Measurements from ENCODE around the gene HMX1.

The HMX1 gene

DNA sequence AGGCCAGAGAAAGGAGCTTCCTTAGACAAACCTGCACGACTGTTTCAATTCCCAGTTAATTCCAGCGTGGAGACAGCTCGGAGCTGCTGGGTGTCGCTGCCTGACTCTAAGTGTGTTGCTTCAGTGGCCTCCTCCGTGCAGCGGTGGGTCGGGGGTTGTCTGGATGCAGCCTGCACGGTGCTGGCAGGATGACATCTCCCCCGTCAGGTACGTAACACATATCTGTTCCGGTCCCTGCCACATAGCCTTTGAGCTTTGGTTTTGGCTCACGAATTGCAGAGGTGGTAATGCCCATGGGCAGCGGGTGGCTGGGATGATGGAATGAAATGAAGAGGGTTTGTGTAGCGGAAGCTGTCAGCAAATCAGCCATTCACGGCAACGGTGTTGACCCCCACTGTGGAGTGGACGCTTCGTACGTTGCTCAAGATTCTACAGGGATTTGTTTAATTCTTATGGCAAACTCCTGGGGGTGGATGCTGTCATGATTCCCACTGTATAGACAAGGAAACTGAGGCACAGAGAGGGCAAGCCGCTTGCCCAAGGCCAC, 33.7 kb upstream of the HMX1 start:
- FAIRE-seq (no peak), DNase-seq (ENCODE audit: insufficient read length, low spot score) (no peak)

DNA sequence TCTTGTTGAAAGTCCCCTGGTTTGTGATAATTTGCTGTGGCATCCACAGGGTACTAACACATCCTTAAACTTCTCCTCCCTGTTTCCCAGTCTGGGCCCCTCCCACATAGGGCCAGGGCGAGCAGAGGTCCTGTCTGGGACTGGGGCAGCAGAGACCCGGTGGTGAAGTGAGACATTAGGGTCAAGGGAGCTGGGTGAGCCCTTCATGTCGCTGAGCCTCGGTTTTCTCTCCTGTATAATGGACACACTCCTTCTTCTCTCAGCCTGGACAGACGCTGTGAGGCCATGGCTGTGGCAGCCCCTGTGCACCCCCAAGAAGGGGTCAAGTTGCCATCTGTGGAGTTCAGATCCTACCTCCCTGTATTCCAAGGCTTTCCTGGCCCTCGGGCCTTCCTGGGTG, 33.0 kb upstream of the HMX1 start:
- DNase-seq (ENCODE audit: insufficient read length, low spot score) (no peak), FAIRE-seq (no peak)
- no peak for TF ChIP-seq POLR2A (IDR thresholded peaks at IDR 0.05; ENCODE audit: low read depth, low read length)

More for the DNA sequence above, 33.7 kb upstream of the HMX1 start:
- no peak for TF ChIP-seq POLR2A (IDR thresholded peaks at IDR 0.05; ENCODE audit: low read depth, low read length)

DNA sequence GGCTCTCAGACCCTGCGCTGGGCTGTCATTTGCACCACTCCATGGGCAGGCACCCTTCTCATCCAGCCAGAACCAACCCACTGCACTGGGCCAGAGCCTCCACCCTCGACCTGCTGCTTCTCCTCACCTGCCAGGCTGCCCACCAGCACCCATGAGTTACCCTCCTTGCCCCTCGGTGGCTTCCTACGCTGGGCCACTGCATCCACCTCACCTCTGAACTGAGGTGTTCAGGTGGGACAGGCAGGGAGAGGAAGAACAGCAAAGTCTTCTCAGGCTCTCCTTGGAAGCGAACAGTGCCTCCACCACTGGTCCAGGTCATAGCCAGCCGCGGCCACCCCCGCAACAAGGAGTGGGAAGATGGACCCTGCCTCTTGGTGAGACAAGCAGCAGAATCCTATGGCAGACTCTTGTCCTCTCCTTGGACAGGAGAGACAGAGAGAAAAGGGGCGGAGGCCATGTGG, 32.4 kb upstream of the HMX1 start:
- no peak for FAIRE-seq
- TF ChIP-seq POLR2A (IDR thresholded peaks at IDR 0.05; ENCODE audit: low read depth, low read length): no peak
- DNase-seq (ENCODE audit: insufficient read length, low spot score): no peak

DNA sequence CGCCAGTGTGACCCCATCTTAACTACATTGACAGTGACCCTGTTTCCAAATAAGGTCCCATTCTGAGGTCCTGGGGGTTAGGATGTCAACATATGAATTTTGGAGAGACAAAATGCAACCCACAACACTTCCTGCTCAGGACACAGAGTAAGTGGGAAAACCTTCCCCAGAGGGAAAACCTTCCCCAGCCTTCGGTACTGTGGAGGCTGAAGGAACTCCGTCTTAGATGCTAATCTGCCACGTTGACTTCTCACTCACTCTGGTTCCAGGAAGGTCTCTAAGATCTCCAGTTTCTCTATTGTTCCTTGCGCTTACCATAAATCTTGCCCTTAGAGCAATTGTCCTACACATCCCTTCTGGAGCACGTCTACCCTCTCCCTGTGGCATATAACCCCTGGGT, 29.7 kb upstream of the HMX1 start:
- TF ChIP-seq POLR2A (IDR thresholded peaks at IDR 0.05; ENCODE audit: low read depth, low read length): no peak
- DNase-seq (ENCODE audit: insufficient read length, low spot score) (no peak), FAIRE-seq (no peak)

DNA sequence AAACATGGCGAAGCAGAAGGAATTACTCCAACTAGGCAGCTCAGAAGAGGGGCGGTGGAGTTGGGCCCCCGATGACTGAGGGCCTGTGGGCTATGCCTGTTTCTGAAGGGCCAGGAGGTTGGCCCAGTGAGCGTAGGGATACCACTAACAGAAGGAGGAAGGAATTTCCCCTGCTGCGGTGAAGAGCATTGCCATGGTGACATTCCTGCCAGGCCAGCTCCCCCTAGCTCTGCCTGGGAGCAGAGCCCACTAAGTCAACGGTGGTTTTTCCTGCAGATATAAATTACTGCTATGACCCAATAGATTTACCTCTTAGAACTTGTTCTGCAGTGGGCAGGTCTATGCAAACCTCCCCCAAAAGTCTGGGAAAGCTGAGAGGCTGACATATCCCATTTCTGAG, 28.9 kb upstream of the HMX1 start:
- TF ChIP-seq POLR2A (IDR thresholded peaks at IDR 0.05; ENCODE audit: low read depth, low read length): no peak
- no peak for FAIRE-seq
- DNase-seq (ENCODE audit: insufficient read length, low spot score): no peak

DNA sequence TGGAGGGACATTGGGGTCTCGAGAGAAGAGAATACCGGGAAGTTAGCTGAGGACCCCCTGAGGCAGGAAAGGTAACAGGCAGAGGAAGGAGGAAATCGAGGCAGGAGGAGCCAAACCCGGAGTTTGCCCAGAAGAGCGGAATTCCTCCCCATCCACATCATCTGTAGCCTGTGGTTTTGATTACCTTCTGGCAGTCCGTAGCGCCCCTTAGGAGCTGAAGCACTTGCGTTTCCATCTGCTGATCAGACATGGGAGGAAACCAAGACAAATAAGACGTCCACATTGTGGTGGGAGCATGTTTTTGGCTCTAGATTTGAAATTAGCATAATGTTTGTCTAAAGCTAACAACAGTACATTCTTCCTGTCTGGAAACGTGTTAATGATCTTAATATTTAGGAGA, 26.8 kb upstream of the HMX1 start:
- DNase-seq (ENCODE audit: insufficient read length, low spot score): no peak
- FAIRE-seq: no peak
- TF ChIP-seq POLR2A (IDR thresholded peaks at IDR 0.05; ENCODE audit: low read depth, low read length): no peak

DNA sequence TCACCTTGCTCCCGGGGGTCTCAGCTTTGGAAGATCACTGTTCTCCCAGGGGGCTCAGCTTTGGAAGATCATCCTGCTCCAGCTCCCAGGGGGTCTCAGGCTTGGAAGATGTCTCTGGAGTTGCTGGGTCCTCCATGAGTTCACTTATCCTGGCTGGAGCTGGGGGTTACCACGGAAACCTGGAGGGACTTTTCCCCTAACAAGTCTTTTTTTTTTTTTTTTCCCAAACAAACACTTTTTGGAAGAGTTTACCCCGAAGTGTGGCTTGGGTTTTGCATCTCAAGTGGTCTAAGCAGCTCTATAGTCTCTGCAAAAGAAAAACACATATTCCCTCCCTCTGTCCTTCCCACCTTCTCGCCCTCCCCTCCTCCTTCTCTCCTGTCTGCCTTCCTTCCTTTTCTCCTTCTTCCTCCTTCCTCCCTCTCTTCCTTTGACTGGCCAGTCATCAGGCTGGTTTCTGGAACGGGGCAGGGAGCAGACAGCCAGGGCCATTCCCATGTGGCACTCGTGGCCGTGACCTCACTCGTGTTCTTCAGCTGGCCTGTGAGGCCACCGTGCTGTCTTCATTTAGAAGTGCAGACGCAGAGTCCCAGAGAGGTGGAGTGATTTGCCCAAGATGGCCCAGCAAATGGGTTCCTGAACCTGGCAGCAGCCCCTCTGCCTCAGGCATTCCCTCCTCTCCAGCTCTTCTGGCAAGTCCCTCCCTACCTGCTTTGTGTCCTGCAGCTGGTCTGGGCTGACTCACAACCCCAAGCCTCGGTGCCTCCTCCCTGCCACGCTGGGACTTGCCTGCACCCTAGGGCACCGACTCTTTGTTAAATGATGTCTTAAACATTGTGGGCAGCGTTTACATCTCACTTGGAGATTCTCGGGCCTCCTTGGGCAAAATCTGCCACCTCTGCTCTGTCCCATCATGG, 25.9 kb upstream of the HMX1 start:
- no peak for TF ChIP-seq POLR2A (IDR thresholded peaks at IDR 0.05; ENCODE audit: low read depth, low read length)
- DNase-seq (ENCODE audit: insufficient read length, low spot score) (no peak), FAIRE-seq (no peak)

DNA sequence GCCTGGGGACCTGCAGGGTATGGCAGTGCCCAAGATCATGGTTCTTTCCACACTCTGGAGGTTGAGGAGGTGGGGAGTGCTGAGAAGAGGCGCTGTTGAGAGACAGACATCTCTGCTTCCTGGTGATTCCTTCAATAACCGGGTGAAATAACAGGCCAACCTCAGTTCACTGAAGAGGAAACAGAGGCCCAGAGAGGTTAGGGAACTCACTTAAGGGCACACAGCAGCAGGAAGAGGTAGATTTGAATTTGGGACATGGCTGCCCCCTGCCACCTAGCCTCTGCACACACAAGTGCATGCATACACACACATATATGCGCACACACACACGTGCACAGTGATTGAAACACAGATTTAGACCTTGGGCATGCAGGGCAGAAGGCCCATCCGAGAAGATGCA, 24.9 kb upstream of the HMX1 start:
- TF ChIP-seq POLR2A (IDR thresholded peaks at IDR 0.05; ENCODE audit: low read depth, low read length): no peak

DNA sequence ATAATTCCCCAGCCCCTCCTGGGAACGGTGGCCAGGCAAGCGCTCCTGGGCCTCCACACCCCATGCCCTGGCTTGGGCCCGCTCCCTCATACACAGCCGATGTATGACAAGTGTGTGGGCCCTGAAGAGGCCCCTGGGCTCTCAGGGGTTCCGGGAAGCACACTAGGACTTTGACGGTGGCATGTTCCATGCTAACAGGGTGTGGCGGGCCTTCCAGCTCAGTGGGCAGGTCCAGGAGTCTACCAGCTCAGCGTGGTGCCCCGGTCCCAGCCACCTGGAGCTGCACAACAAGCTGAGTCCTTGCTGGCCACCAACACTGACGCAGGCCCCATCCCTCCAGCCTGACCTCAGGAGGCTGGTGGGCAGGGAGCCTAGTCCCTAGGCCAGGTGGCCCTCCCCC, 24.4 kb upstream of the HMX1 start:
- no peak for TF ChIP-seq POLR2A (IDR thresholded peaks at IDR 0.05; ENCODE audit: low read depth, low read length)
- FAIRE-seq (no peak), DNase-seq (ENCODE audit: insufficient read length, low spot score) (no peak)

More for the DNA sequence above, 24.9 kb upstream of the HMX1 start:
- FAIRE-seq: no peak
- no peak for DNase-seq (ENCODE audit: insufficient read length, low spot score)

DNA sequence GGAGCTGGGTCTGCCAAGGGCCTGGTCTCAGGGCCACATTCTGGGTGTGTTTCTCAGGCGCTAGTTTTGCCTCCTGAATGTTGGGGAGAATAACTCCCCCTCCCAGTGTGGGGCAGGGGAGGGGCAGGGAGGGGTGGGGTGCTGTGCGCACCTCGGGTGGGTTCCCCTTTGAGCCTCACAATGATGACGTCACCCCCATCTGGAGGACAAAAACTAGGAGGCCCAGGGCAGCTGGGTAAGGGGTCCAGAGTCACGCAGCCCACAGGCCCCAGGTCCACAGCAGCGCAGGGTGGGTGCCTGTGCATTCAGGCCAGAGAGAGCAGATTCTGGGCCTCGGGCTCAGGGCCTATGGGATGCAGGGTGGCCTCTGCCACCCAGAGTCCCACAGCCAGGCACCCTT, 23.7 kb upstream of the HMX1 start:
- TF ChIP-seq POLR2A (IDR thresholded peaks at IDR 0.05; ENCODE audit: low read depth, low read length): no peak
- FAIRE-seq (no peak), DNase-seq (ENCODE audit: insufficient read length, low spot score) (no peak)

DNA sequence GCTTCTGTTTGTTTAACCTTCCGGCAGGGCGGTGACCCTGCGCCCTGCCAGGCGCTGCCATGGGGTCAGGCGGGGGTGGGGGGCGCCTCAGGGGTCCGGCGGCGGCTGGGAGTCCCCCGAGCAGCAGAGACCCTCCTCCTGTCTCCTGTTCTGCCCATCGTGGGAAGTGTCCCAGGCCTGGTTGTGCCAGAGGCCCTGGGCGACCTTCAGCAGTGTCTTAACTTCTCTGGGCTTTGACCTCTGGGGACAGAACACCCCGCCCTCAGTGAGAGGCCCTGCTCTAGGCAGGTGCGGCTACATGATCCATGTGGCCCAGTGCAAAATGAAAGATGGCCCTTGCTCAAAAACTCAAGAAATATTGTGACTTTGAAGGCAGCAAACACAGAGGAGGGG, 22.8 kb upstream of the HMX1 start:
- DNase-seq (ENCODE audit: insufficient read length, low spot score): no peak
- no peak for TF ChIP-seq POLR2A (IDR thresholded peaks at IDR 0.05; ENCODE audit: low read depth, low read length)
- no peak for FAIRE-seq

DNA sequence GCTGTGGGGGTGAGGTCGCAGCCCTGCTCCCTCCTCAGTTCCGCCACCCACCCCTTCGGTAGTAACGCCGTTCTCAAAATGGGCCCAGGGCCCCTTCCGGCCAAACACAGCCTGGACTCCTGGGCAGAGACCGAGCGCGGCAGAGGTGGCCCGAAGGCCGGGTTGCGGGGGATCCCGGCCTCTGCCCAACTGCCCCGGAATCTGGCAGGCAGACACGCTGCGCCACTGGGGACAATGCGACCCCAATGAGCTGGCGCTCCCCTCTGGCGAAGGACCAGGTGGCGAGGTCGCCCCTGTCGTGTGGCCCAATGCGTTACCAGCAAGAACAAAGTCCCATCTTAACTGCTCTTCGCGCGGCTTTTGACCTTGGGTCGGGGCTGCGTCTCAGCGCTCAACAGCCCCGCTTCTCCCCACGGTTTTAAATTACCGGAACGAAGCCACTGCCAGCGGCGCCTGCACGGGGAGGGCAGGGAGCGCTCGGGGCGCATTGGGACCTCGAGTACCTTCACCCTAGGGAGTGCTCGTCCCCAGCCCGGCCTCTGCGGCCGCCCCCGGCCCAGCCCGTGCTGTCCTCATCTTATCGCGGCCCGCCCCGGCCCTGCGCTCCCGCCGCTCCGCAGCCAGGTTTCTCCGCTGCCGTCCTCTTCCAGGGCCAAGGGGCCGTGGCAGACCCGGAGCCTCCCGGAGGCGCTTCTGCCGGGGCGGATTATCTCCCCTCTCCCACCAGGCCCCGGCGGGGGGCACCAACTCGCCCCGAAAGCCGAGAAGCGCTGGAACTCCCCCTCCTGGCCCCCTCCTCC, 22.2 kb upstream of the HMX1 start:
- no peak for TF ChIP-seq POLR2A (IDR thresholded peaks at IDR 0.05; ENCODE audit: low read depth, low read length)
- no peak for DNase-seq (ENCODE audit: insufficient read length, low spot score)
- FAIRE-seq: no peak

DNA sequence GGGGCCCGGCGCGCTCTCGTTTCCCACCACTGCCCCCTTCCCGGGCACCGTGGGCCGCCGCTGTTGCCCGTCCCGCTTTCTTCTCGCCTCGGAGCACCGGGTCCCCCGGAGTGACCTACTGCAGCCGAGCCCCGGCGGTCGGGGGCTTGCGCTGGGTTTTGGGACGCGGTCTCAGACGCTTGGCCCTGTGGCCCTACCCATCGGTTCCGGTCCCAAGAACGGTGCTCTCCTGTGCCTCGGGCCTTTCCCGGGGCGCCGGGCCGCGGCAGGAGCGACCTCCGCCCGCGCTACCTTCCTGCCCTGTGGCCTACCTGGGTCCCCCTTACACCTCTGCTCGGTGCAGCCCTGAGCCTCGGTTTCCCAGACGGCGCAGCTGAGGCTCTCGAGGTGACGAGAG, 21.6 kb upstream of the HMX1 start:
- FAIRE-seq: no peak
- no peak for TF ChIP-seq POLR2A (IDR thresholded peaks at IDR 0.05; ENCODE audit: low read depth, low read length)

DNA sequence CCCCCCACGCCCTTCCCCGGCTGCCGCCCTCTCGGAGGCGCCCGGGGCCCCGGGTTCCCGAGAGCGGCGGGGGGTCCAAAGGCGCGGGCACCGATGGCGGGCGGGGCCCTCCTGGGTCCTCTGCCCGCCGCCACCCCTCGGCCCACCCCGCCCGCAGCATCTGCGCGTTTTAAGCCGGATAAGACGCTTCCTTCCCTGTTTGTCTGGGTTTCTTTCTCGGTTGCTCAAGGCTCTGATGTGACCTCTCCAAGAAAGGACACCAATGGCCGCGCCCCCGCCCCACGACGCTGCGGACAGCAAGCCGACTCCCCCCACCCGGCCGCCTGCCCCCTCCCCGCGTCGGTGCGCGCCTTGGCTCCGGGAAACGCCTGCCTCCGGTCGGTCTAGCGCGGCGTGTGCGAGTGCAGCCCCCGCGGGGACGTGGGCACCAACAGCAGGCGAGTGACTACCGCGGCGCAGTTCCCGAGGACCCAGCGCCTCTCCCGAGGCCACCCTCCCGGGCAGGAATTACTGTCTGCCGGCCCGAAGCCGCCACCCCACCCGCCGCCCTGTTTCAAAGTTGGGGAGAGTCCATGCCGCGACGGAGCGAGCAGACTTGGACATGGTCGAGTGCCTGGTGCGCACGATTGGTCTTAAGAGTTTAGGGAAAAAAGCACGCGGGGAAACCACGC, 21.1 kb upstream of the HMX1 start:
- FAIRE-seq (no peak), DNase-seq (ENCODE audit: insufficient read length, low spot score) (no peak)
- TF ChIP-seq POLR2A (IDR thresholded peaks at IDR 0.05; ENCODE audit: low read depth, low read length): no peak

More for the DNA sequence above, 21.6 kb upstream of the HMX1 start:
- DNase-seq (ENCODE audit: insufficient read length, low spot score): no peak

Data from H54 (cell line).